ENCODE measurements around the gene ACACA.

The ACACA gene

DNA sequence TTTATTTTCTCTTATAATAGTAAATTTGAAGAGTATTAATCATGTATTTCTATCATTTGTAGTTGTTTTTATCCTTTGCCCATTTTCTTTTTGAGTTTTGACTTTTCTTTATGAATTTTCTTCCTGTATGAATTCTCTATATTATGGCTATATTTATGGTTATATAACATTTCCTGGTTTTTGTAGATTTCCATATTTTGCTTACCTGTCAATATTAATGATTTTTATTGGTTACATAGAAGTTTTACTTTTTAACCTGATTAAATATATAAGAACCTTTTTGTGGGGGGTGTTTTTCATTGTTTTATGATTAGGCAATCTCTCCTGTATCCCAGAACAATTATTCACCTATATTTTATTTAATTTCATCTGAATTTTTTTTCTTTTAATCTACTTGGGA, 364.7 kb downstream of the ACACA start:
- Mint-ChIP-seq H3K27ac (no peak overlapping the region), H3K27me3 (no peaks in the 10 kb centered on the region), H3K36me3 (ENCODE audit: low read depth) (peaks cover 18% of the 10 kb centered on the region), H3K4me3 (no peak overlapping the region), H3K9me3 (no peaks in the 10 kb centered on the region), H3K4me1 (peaks cover 5% of the 10 kb centered on the region)
- no peak for DNase-seq
- ATAC-seq, result no peak

DNA sequence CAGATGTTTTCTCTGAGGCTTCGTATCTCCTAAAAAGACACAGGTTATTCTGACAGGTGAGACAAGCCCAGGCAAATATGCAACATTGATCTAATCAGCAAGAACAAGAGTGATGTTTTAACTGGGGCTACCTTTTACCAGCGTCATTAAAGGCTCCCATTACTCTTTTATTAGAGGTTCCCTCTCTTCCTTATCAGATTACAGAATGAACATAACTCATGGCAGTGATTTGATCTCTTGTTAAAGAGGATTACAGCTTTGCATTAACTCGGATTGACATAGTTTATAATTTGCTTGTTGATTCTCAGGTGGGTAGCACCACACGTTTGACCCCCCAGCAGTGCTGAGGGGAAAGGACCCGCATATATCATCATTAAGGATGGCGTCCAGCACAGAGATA, 367.4 kb downstream of the ACACA start:
- no peak overlapping the region for H3K4me3 Mint-ChIP-seq
- no peak for ATAC-seq
- no peak overlapping the region for H3K27ac Mint-ChIP-seq
- H3K27me3 Mint-ChIP-seq, result no peaks in the 10 kb centered on the region
- peaks cover 21% of the 10 kb centered on the region for H3K36me3 Mint-ChIP-seq (ENCODE audit: low read depth)
- H3K9me3 Mint-ChIP-seq, result no peaks in the 10 kb centered on the region
- no peak for DNase-seq
- H3K4me1 Mint-ChIP-seq, result peaks cover 5% of the 10 kb centered on the region

DNA sequence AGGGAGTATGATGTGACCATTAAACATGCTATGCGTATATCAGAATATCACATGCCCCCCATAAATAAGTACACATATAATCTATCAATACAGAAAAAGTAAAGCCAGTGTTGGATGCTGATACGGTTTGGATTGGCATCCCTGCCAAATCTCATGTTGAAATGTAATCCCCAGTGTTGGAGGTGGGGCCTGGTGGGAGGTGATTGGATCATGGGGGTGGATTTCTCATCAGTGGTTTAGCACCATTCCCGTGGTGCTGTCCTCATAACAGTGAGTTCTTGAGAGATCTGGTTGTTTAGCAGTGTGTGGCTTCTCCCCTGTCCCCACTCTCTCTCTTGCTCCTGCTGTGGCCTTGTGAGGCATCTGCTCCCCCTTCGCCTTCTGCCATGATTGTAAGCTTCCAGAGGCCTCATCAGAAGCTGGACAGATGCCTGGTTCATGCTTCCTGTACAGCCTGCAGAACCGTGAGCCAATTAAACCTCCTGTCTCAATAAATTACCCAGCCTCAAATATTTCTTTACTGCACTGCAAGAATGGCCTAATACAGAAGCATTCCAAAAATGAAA, 369.0 kb downstream of the ACACA start:
- H3K36me3 Mint-ChIP-seq (ENCODE audit: low read depth), result peaks cover 17% of the 10 kb centered on the region
- ATAC-seq (no peak), DNase-seq (no peak)
- no peak overlapping the region for H3K27ac Mint-ChIP-seq
- no peaks in the 10 kb centered on the region for H3K4me1 Mint-ChIP-seq
- H3K27me3 Mint-ChIP-seq, result no peaks in the 10 kb centered on the region
- no peak overlapping the region for H3K4me3 Mint-ChIP-seq
- no peaks in the 10 kb centered on the region for H3K9me3 Mint-ChIP-seq
